ENCODE data around the gene FASTKD2. TPM values are rescaled to one million over a fixed set of nuclear protein-coding genes. Genes with fewer than 3 reads are reported as not detected.

Gene FASTKD2
- total RNA-seq, 2 donors from 2014 or later, result 19.1 to 21.8 TPM

GRCh38 chr2:206824087-206824618, 58.7 kb downstream of the FASTKD2 start:
- ATAC-seq (no peak), DNase-seq (no peak)
- intact Hi-C loops (cut with DNase I, micrococcal nuclease), result no loop called here

DNA sequence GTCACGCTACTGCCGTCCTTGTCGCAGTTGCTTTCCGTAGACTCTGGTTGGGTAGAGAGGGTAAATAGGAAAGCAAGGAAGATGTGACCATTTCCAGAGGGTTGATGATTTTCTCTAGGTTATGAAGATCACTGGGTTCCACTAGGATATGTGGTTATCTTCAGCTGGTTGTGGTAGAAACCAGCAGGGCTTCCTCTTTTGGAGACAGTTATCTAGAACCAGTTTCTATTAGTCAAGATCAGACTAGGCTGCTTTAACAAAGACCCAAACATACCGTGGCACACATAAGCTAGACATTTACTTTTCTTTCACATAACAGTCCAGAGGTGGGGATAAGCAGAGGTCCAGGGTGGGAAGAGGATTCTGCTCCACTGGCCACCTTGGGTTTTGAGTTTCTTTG, 59.6 kb downstream of the FASTKD2 start:
- intact Hi-C loops (cut with DNase I, micrococcal nuclease), result no loop called here

DNA sequence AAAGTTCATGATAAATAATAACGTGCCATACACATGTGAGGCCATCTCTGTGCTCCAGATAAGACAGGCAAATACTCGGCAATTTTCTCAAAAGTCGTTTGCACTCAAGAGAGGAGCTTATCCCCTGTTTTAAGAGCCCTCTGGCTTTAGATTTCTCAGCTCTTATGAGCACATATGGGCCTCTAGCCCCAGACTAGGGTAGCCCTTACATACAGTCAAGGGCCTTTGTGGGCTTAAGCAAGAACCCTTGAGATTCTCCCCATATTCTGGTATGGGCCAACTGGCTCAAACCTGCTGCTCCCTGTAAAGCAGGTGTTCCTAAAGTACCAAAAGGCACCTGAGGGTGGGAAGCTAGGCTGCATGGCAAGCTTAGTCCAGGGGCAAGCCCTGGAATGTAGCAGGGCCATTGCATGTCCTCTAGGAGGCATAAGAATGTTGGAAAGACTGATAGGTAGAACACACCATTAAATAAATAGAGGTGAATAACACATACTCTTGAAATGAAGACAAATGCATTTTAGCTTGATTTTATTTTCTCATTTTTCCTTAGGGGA, 66.1 kb downstream of the FASTKD2 start:
- intact Hi-C loops (cut with DNase I, micrococcal nuclease), result no loop called here
- DNase-seq (no peak), ATAC-seq (no peak)

More for the DNA sequence above, 59.6 kb downstream of the FASTKD2 start:
- no peak for ATAC-seq
- DNase-seq, result no peak

DNA sequence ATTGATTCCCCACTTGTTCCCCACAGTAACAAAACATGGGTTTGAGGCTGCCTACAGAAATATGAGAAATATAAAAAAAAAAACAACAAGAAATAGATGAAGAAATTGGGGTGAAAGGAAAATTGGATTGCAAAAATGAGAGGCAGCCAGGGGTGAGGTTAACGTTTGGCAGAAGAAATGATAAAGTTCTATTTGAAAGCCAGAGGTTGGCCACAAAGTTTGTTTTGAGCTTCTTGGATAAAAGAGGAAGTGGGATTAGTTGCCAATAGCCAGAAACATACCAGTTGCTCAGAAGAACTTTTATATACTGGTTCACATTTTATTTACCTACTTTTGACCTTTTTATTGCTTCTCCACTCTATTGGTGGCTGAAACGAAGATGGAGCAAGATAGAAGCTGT, 67.5 kb downstream of the FASTKD2 start:
- DNase-seq (no peak), ATAC-seq (no peak)
- intact Hi-C loops (cut with DNase I, micrococcal nuclease), result no loop called here

GRCh38 chr2:206833291-206833690, 67.9 kb downstream of the FASTKD2 start:
- ATAC-seq, result no peak
- intact Hi-C loops (cut with DNase I, micrococcal nuclease), result no loop called here
- no peak for DNase-seq

DNA sequence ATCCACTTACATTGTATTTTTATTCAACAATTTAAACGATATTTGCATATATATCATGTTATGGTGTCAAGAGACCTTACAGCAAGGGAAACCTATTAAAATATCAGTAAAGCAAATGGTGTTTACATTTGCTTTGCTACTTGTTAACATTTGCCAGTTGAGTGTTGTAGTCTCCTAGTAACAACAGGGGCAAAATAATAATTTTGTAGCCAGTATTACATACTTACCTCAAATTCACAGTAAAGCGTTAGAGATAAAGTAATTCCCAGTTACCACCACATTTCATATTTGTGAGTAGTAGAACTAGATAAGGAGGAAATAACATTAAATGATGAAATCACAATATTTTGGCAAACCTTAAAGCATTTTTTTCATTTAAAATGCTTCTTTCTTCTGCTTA, 71.3 kb downstream of the FASTKD2 start:
- DNase-seq, result no peak
- ATAC-seq, result no peak
- intact Hi-C loops (cut with DNase I, micrococcal nuclease), result no loop called here

- ATAC-seq (no peak), DNase-seq (no peak)
- intact Hi-C loops (cut with DNase I, micrococcal nuclease), result no loop called here
Observed at GRCh38 chr2:206837775-206838174, 72.4 kb downstream of the FASTKD2 start.

DNA sequence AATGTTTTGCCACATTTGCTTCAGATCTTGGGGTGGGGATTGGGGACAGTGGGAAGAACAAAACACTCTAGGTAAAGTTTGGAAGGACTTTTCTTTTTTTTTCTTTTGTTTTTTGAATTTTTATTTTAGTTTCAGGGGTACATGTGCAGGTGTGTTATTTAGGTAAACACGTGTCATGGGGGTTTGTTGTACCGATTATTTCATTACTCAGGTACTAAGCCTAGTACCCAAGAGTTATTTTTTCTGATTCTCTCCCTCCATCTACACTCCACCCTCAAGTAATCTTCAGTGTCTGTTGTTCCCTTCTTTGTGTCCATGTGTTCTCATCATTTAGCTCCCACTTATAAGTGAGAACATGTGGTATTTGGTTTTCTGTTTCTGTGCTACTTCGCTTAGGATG, 73.3 kb downstream of the FASTKD2 start:
- no peak for ATAC-seq
- intact Hi-C loops (cut with DNase I, micrococcal nuclease), result no loop called here
- no peak for DNase-seq

- intact Hi-C loops (cut with DNase I, micrococcal nuclease), result no loop called here
- DNase-seq (no peak), ATAC-seq (no peak)
Observed at GRCh38 chr2:206840999-206841398, 75.6 kb downstream of the FASTKD2 start.

Small RNA genes lying within 50 kb of the gene (microRNA-seq; reads per million reads assigned to microRNA genes)
- 0 reads per million in 2 donors for gene MIR3130-1
- 0 reads per million in 2 donors for gene MIR3130-2

Other genes with a start within 250 kb of the FASTKD2 start
- not detected for gene FAM237A, start 123.1 kb upstream of the FASTKD2 start, total RNA-seq
- not detected for gene DYTN, start 47.2 kb upstream of the FASTKD2 start, total RNA-seq
- under 1 TPM in 1 of 2 donors, not detected in 1; 0.20 TPM for gene MDH1B, start 278 bp upstream of the FASTKD2 start, total RNA-seq
- gene CPO, start 173.9 kb downstream of the FASTKD2 start, total RNA-seq, result not detected